GM18519 (cell line): ENCODE data around the gene C1orf185.
"Not testable (repeated sequence)": the region's sequence is repeated elsewhere in the genome, so short reads cannot be mapped to it uniquely, and the experiment has no call there.

ENCODE experiments used
- ATAC-seq: cut with Tn5 transposase; IDR thresholded peaks from one replicate; pipeline ENCODE4 v1.9.1; 2021; ENCODE audit warnings: mild to moderate bottlenecking, moderate library complexity; ENCODE audit not compliant: unreplicated experiment, low FRiP score

Gene C1orf185

DNA sequence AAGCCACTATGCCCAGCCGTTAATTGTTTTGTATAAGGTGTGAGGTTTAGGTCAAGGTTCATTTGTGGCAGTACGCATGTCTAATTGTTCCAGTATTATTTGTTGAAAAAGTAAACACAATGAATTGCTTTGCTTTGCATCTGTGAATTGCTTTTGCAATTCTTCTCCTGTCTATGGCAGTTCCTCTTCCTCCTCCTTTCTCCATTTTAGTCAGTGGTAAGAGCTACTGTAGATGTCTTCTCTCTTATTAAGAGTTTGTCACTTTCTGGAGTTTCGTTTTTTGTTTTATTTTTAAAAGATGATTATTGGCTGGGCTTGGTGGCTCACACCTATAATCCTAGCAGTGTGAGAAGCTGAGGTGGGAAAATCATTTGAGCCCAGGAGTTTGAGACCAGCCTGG is 29.2 kb downstream of the C1orf185 start:
- ATAC-seq: no peak

DNA sequence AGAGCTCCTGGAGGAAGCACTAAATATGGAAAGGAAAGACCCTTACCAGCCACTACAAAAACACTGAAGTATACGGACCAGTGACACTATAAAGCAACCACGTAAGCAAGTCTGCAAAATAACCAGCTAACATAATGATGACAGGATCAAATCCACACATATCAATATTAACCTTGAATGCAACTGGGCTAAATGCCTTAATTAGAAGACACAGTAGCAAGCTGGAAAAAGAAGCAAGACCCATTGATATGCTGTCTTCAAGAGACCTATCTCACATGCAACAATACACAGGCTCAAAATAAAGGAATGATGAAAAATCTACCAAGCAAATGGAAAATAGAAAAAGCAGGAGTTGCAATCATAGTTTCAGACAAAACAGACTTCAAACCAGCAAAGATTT is 31.0 kb downstream of the C1orf185 start:
- ATAC-seq: no peak

DNA sequence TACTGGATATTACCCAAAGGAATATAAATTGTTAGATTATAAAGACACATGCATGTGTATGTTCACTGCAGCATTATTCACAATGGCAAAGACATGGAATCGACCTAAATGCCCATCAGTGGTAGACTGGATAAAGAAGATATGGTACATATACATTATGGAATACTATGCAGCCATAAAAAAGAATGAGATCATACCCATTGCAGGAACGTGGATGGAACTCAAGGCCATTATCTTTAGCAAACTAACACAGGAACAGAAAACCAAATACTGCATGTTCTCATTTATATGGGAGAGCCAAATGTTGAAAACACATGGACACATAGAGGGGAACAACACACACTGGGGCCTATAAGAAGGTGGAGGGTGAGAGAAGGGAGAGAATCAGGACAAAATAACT is 35.7 kb downstream of the C1orf185 start:
- ATAC-seq: not testable (repeated sequence)

DNA sequence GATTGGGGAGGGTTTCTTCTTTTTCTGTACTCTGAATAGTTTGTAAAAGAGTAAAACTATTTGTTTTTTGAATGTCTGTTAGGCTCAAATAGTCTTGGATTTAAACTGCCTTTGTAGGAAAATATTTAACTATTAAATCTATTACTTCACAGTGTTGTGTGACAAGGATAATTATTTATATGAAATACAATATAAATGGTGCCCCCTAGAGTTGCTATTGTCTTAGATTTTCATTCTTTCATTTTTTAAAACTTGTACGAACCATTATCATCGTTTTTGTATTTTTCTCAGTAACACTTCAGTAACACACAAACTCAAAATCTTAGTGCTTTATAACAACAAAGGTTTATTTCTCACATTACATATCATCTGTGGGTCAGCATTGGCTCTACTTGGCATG is 37.4 kb downstream of the C1orf185 start:
- ATAC-seq: no peak

DNA sequence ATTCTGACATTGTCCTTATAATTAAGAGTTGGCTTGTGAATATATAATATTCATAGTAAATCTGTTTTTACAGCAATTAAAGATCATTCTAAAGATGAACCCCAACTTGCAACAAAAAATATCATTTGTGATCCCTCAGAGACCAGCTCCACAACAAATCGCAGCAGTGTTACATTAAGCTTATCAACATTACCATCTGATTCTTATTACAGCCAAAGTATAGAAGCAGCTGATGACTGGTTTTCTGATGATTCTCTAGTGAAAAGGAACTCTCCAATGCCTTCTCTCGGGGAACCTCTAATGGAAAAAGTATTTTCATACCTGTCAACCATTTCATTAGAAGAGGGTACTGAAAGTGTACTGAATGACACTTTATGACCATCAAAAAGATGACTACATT is 45.4 kb downstream of the C1orf185 start:
- ATAC-seq: no peak

DNA sequence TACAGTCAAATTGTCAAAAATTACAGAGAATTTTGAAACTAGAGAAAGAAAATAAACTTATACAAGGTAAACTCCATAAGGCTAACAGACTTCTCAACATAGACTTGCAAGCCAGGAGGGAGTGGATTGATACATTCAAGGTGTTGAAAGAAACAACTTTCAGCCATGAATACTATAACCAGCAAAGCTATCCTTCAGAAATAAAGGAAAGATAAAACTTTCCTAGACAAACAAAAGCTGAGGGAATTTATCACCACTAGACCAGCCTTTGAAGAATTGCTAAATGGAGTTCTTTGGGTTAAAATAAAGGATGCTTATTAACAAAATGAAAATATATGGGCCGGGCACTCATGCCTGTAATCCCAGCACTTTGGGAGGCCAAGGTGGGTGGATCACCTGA is 52.7 kb downstream of the C1orf185 start:
- no peak for ATAC-seq

DNA sequence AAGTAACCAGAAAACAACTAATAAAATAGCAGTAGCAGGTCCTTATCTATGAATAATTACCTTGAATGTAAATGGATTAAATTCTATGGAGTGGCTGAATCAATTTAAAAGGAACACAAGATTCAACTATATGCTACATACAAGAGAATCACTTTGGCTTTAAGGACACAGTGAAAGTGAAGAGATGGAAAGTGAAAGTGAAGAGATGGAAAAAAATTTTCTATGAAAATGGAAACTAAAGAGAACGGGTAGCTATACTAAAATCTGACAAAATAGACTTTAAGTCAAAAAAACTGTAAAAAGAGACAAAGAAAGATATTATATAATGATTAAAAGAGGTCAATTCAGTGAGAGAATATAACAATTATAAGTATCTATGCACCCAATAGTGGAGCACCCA is 54.7 kb downstream of the C1orf185 start:
- no peak for ATAC-seq

DNA sequence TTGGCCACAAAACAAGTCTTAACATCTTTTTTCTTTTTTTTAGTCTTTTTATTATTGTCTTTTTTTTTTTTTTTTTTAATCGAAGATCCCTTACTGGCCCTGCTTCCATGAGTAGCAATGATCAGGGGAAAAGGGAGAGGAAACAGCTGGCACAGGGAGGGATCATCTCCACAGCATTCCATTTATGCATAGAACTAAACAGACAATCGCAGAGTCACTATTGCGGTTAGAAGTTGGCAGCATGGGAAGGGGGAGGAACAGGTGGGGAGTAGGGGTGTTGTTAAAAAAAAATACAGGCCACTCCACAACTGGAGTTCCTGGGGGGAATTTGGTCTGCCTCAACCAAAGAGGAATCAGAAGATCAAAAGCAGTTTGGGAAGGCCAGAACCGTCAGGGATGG is 55.4 kb downstream of the C1orf185 start:
- no peak for ATAC-seq

DNA sequence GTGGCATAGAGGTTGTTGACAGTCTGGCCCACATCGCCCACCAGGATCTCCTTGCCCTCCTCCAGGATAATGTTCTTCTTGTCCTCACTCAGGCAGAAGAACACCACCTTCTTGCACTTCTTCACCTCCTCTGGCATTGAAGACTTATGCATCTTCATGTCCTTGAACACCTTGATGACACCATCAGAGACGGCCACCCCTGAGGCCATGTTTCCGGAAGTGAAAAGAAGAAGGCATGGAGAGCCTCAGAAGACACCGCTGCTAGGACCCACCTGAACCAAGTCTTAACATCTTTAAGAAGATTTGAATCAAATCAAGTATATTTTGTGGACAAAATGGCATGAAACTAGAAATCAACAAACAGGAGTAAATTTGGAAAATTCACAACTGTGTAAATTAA is 56.2 kb downstream of the C1orf185 start:
- ATAC-seq: no peak

DNA sequence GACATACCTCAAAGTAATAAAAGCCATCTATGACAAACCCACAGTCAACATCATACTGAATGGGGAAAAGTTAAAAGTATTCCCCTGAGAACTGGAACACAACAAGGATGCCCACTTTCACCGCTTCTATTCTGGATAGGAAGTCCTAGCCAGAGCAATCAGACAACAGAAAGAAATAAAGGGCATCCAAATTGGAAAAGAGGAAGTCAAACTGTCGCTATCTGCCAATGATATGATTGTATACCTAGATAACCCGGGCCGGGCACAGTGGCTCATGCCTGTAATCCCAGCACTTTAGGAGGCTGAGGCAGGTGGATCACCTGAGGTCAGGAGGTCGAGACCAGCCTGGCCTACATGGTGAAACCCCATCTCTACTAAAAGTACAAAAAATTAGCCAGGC is 60.5 kb downstream of the C1orf185 start:
- ATAC-seq: not testable (repeated sequence)

DNA sequence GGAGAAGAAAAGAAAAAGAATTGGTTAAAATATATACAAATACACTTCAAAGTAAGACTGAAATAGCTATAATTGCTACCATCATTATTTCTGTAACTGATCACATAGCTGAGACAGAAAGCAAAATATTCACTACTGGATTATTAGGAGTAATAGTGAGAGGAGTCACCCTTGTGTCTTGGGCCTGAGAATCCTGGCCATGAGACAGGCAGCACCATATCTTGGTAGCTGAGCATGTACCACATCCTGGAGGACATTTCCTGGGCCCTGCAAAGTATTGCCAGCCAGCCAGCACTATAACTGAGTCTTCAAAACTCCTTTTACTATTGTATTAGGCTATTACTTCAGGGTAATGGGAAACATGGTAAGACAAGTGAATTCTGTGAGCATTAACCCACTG is 63.5 kb downstream of the C1orf185 start:
- ATAC-seq: no peak

DNA sequence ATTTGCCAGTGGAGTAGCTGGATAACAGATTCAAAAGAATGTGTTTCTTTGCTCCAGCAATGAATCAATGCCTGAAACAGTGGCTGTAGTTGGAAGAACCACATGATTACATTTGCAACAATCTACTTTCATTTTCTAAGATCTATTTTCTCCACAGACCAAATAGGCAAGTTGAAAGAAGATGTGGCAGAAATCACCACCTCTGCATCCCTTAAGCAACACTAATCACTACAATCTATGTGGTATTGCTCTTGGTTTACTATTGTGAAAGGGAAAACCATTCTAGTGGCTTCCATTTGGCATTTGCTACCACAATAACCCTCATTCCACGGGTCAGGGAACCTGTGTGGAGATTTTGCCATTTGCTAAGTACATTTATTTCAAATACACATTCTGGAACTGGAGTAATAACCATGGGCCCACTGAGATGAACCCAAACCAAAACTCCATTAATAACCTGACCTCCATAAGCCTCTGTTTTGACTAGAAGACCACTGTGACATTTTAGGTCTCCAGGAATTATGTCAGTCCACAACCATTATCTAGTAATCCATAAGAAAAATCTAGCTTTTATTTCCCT is 66.3 kb downstream of the C1orf185 start:
- ATAC-seq: no peak

DNA sequence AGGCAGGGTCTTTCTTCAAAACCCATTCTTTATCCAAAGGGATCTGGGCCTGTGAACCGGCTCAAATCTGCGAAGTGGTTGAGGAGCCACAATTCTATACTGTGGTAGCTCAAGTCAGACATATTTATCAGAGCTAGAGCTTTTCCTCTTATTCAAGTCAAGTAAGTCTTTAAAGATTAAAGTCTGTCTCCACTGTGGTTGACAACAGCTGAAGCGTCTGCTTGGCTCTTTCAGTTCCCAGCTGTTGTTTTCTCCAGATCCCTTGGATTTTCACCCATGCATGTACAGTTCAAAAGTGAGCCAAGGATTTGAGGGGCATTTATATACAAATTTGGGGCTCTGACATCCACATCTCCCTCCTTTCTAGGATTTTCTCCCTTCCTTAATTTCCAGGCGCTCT is 66.9 kb downstream of the C1orf185 start:
- ATAC-seq: no peak

DNA sequence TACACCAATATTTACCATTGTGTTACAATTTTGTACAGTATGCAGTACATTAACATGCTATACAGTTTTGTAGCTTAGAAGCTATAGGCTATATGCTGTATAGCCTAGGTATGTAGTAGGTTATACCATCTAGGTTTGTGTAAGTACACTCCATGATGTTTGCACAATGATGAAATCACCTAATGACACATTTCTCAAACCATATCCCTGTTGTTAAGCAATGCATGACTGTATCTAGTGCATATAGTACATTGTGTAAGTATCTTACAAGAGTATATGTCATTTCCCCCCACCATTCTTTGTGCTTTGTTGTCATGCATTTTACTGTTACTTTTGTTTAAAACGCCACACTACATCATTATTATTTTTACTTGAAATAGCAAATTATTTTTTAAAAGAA is 68.3 kb downstream of the C1orf185 start:
- no peak for ATAC-seq

DNA sequence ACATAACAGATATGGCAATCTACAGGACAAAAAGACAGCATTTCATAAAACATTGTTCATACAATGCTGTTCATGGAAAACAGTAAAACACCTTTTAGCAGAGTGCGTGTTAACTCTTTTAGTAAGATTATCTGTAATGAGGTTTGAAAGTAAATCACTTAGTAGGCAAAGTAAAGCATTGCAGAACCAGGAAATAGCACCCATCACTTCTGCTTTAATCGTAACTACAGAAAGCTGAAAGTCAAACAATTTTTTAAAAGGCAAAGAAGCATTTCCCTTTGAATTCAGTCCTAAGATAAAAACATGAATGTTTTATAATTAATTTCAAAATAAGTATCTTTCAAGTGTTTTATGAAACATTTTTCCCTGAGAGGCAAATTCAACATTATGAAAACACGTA is 70.8 kb downstream of the C1orf185 start:
- no peak for ATAC-seq

DNA sequence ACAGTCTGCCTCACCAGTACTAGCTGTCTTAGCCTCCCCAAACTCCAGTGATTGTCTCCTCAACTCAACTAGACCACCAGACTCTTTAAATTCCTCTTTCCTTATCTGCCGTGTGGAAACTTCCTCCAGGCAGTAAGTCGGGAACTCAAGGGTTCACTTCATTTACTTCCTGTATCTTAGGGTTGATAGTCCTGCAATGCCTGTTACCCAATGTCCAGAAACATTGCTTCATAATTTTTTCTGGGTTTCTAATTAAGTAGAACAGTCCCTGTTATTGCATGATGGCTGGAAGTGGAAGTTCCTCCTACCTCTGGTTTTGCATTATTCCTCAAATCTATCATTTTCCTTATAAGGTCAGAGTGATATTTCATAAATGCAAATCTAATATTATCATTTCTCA is 73.2 kb downstream of the C1orf185 start:
- no peak for ATAC-seq

DNA sequence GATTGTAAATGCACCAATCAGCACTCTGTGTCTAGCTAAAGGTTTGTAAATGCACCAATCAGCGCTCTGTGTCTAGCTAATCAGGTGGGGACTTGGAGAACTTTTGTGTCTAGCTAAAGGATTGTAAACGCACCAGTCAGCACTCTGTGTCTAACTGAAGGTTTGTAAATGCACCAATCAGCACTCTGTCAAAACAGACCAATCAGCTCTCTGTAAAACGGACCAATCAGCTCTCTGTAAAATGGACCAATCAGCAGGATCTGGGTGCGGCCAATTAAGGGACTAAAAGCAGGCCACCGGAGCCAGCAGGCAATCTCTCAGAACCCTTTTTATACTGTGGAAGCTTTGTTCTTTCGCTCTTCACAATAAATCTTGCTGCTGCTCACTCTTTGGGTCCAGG is 76.0 kb downstream of the C1orf185 start:
- ATAC-seq: not testable (repeated sequence)

DNA sequence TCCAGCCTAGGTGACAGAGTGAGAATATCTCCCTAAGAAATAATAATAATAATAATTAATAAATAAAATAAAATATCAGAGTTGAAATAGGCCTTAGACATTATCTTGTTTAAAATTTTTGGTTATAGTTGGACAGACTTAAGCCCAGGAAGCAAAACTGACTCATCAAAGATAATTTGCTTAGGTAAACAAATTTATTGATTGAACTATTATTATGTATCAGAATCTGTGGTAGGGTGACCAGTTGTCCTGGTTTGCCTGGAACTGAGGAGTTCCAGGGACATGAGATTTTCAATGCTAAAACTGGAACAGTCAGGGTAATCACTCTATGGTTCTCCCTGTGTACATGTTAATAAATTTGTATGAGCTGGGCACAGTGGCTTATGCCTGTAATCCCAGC is 86.2 kb downstream of the C1orf185 start:
- ATAC-seq: no peak

DNA sequence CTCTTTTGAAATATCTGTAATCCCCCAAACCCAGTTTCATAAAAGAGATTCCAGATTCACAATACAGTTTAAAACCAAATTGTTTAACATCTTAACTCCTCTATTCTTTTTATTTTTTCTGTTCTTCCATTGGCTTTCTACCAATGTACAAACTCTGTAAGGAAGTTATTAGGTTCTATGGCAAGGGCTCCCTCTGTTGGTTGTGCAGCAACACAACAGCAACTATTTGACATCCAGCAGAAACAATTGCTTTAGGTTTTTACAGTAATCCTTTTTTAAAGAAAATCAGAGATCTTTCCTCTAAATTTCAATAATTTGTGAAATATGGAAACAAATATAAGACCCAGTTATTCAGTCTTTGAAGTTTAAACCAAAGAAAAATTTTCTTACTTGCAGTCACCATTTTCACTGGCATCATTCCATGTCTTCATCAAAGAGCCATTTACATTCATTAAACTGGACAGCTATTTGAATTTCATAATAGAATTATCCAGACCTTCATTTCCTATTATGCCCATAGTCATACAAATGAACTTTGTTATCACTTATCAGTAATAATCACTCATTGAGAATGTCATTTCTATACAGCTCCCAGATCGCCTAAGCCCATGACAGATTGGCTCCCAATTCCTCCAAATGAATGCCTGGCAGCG is 87.5 kb downstream of the C1orf185 start:
- ATAC-seq: no peak

DNA sequence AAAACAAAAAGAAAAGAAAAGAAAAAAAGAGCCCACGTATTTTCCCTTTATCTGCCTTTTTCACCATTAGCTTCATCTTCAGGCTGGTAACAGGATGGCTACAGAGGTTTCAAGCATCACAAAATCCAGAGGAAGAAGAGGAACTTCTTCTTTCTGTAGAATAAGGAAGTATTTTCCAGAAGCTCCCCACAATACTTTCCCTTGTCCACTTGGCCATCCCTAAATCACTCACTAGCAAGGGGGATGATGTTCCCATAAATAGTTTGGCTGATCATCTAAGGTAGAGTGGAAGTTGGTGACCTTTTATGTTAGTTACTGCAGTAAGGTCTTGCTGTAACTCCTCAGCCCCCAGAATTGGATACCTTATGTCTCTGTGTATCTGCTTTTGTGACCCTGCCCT is 88.9 kb downstream of the C1orf185 start:
- ATAC-seq: no peak

DNA sequence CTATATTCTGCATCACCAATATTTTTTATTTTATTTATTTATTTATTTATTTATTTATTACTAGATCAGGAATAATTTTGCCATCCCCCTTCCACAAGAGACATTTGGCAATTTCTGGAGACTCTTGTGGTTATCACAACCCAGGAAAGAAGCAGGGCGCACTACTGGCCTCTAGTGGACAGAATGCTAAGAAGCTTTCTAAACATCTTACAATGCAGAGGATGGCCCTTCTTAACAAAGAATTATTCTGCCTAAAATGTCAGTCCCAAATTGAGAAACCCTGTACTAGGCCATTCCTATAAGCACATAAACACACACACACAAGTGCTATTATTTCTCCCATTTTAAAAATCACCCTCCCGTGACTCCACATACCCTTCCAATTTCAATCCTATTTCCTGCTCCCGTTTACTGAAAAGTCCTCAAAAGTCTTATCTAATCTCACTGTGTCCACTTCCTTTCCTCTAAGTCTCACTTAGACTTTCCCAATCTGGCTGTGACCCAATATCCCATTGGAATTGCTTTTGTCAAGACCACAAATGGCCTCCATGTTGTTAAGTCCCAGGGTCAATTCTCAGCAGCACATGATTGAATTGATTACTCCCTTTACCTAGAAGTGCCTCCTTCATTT is 90.3 kb downstream of the C1orf185 start:
- no peak for ATAC-seq

DNA sequence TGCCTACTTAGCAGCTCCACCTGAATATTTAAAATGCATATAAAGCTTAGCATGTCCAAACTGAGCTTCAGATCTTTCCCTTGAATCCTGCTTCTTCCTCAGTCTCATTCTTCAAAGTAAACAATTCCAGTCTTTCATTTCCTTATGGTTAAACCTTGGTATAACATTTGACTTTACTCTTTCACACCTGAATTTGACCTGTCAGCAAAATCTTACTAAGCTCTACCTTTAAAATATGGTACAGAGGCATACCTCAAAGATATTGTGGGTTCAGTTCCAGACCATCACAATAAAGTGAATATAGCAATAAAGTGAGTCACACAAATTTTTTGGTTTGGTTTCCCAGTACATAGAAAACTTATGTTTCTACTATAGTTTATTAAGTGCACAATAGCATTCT is 91.5 kb downstream of the C1orf185 start:
- no peak for ATAC-seq
